Activated T-cell treated with anti-CD3 and anti-CD28 coated beads, Interleukin-2, amount 50 U/mL, for 24 hours (primary cell): Measurements from ENCODE around the gene MBNL1.
A peak's percentile ranks its signal among the peaks of the same experiment; 100 is the strongest.
"Not testable (repeated sequence)": the region's sequence is repeated elsewhere in the genome, so short reads cannot be mapped to it uniquely, and the experiment has no call there.

Experiments
- DNase-seq: peaks from one replicate; pipeline ENCODE4 v3.0.0-alpha.2; 2020
- H3K27ac Mint-ChIP-seq: 2 replicates; pipeline ENCODE4 v1.8.0; 2020; ENCODE audit warnings: mild to moderate bottlenecking, mixed read lengths
- H3K27me3 Mint-ChIP-seq: 2 replicates; pipeline ENCODE4 v1.8.0; 2020; ENCODE audit warnings: mixed read lengths
- H3K36me3 Mint-ChIP-seq: 2 replicates; pipeline ENCODE4 v1.8.0; 2020; ENCODE audit warnings: low read depth, mixed read lengths
- H3K4me1 Mint-ChIP-seq: 2 replicates; pipeline ENCODE4 v1.8.0; 2020; ENCODE audit warnings: low read depth, mixed read lengths
- H3K4me3 Mint-ChIP-seq: 2 replicates; pipeline ENCODE4 v1.8.0; 2020; ENCODE audit warnings: mild to moderate bottlenecking, moderate library complexity, mixed read lengths
- H3K9me3 Mint-ChIP-seq: 2 replicates; pipeline ENCODE4 v1.8.0; 2020; ENCODE audit warnings: mixed read lengths

Gene MBNL1

DNA sequence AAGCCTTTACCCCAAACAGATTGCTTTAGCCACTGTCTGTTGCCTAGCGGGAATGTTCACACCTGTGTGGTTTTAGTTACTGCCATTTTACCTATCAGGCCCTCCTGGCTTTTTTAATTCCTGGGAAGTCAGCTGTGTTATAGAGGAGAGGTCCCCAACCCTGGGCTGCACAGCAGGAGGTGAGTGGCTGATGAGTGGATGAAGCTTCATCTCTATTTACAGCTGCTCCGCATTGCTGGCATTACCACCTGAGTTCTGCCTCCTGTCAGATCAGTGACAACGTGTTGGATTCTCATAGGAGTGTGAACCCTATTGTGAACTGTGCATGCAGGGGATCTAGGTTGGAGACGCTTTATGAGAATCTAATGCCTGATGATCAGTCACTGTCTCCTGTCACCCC lies 127.0 kb downstream of the MBNL1 start:
- Mint-ChIP-seq H3K9me3 (no peaks in the 10 kb centered on the region), H3K4me3 (no peak overlapping the region), H3K4me1 (peaks cover 81% of the 10 kb centered on the region), H3K27me3 (no peaks in the 10 kb centered on the region), H3K36me3 (peaks cover 75% of the 10 kb centered on the region), H3K27ac (peak overlapping the region; percentile 60)
- no peak for DNase-seq

DNA sequence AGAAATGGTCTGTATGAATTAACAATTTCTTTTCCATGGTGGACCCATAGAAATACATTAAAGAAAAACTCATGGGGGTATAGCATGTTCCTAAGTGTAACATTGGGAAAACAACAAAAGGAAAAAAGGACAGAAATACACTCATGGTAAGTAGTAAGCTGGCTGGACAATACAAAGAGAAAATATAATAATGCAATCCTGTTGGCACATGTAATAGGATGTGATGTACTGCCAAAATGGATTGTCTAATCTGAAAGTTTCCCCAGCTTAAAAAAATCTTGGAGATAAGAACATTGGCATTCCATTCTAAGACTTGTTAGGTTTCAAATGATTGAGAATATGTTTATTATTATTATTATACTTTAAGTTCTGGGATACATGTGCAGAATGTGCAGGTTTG lies 128.1 kb downstream of the MBNL1 start:
- H3K4me1 Mint-ChIP-seq: peaks cover 81% of the 10 kb centered on the region
- H3K9me3 Mint-ChIP-seq: no peaks in the 10 kb centered on the region
- H3K27ac Mint-ChIP-seq: peak overlapping the region; percentile 23
- H3K36me3 Mint-ChIP-seq: peaks cover 73% of the 10 kb centered on the region
- H3K4me3 Mint-ChIP-seq: no peak overlapping the region
- no peaks in the 10 kb centered on the region for H3K27me3 Mint-ChIP-seq
- DNase-seq: no peak

DNA sequence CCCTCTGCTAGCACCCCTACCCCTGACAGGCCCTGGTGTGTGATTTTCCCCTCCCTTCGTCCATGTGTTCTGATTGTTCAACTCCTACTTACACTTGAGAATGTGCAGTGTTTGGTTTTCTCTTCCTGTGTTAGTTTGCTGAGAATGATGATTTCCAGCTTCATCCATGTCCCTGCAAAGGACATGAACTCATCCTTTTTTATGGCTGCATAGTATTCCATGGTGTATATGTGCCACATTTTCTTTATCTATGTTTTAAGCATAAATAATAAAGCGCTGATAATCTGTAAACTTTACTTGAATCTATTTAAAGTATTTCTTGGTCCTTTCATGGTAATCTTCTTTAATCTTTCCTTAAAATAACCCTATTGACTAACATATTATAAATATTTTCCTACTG lies 128.6 kb downstream of the MBNL1 start:
- not testable (repeated sequence) for H3K9me3 Mint-ChIP-seq, H3K27me3 Mint-ChIP-seq, DNase-seq, H3K4me3 Mint-ChIP-seq
- Mint-ChIP-seq H3K36me3 (peaks cover 73% of the 10 kb centered on the region), H3K27ac (peak overlapping the region; percentile 30), H3K4me1 (peaks cover 81% of the 10 kb centered on the region)

DNA sequence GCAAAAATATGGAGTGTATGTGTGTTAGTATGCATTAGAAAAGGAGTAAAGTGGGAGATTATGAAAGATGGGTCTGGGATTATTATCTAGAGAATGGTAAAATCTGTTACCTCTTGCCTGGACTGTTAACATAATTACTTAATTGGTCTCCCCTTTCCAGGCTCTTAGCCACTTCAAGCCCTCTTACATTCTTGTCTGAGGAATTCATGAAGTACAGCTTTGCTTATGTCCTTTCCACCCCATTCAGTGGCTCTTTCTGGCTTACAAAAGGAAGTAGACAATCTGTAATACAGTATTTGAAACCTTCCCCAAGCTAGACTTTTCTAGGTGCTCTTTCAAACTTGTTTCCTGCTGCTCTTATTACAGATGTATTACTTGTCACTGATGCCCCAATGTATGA lies 129.8 kb downstream of the MBNL1 start:
- Mint-ChIP-seq H3K4me1 (peaks cover 82% of the 10 kb centered on the region), H3K36me3 (peaks cover 69% of the 10 kb centered on the region), H3K27me3 (no peaks in the 10 kb centered on the region), H3K4me3 (no peak overlapping the region), H3K9me3 (no peaks in the 10 kb centered on the region), H3K27ac (peak overlapping the region; percentile 83)
- no peak for DNase-seq

DNA sequence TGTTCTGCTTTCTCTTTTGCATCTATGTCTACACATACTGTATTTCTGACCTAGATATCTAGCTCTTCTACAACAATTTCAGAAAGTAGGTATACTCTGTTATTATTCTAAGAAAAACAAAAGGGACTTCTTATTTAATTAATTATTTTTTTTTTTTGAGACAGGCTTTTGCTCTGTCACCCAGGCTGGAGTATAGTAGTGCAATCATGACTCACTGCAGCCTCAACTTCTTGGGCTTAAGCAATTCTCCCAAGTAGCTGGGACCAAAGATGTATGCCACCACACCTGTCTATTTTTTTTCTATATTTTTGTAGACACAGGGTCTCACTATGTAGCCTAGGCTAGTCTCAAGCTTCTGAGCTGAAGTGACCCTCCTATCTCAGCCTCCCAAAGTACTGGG lies 130.6 kb downstream of the MBNL1 start:
- Mint-ChIP-seq H3K27me3 (no peaks in the 10 kb centered on the region), H3K9me3 (no peaks in the 10 kb centered on the region), H3K4me3 (no peak overlapping the region), H3K36me3 (peaks cover 67% of the 10 kb centered on the region), H3K4me1 (peaks cover 86% of the 10 kb centered on the region), H3K27ac (peak overlapping the region; percentile 84)
- DNase-seq: no peak

DNA sequence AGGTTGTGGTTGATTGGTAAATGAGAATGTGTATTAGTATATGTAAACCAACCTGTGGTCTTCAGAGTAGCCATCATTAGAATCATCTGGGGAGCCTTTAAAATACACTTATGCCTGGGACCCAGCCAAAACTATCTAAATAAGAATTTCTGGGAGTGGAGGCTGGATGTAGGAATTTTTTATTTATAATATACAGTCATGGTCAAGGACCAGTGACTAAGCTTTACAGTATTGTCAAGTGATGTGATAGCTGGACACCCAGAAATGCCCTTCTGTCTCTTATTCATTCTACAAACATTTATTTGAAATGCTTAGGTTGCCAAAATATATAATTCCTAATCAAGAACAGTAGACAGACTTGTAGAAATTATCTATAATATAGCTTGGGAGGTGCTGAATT lies 132.2 kb downstream of the MBNL1 start:
- H3K27ac Mint-ChIP-seq: peak overlapping the region; percentile 90
- no peak for DNase-seq
- no peaks in the 10 kb centered on the region for H3K27me3 Mint-ChIP-seq
- H3K4me3 Mint-ChIP-seq: no peak overlapping the region
- H3K4me1 Mint-ChIP-seq: peaks cover 87% of the 10 kb centered on the region
- peaks cover 65% of the 10 kb centered on the region for H3K36me3 Mint-ChIP-seq
- no peaks in the 10 kb centered on the region for H3K9me3 Mint-ChIP-seq

DNA sequence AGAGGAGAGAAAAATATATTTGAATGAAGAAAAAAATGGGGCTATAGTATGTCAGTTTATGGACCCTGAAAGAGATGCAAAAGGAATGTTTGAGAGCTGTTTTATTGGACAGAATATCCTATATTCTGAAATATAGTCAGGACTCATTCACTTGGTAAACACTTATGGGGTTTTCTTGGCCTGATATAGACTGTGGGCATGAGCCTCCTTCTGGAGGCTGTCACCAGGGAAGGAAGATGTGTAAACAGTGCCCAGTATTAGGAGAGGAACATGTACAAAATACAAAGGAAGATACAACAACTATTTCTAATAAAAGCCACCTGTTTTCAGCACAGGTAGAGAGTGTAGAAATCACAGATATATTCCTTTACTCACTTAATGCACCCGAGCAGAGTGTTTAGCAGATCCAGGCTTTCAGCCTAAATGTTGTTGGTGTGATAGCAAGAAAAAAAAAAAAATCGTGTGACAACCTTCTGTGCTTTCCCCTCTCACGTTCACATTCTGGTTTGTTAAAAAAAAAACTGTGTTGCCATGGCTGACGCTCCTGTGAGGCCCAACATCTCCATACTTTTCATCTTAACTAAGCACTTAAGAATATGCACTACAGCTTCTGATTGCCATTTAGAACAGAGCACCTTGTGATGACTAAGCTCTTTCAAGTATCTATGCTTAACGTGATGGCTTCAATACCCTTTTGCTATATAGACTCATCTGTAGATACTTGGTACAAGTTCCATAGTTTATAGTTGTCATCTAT lies 134.1 kb downstream of the MBNL1 start:
- Mint-ChIP-seq H3K4me1 (peaks cover 89% of the 10 kb centered on the region), H3K27ac (peak overlapping the region; percentile 90), H3K36me3 (peaks cover 67% of the 10 kb centered on the region), H3K4me3 (peak overlapping the region; percentile 5), H3K27me3 (no peaks in the 10 kb centered on the region), H3K9me3 (no peaks in the 10 kb centered on the region)
- no peak for DNase-seq

DNA sequence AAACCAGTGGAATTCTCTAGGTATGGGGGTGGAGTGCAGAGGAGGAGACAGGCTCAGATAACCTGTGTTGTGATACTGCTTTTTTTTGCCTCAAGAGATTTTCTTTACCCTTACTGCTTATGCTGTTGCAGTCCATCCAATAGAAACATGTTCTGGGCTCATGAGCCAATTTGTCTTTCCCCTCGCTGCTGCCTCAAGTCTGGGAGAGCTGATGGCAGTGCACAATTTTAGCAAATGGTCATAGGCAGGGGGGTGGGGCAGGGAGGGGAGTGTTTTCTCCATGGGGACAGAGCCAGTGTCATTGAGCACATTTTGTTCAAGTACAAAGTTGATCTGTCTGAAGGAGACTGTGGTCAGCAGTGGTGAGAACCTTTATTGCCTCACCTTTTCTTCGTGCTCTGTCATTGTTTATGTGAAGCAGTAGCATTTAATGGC lies 134.9 kb downstream of the MBNL1 start:
- Mint-ChIP-seq H3K27ac (peak overlapping the region; percentile 90), H3K27me3 (no peaks in the 10 kb centered on the region), H3K4me1 (peaks cover 87% of the 10 kb centered on the region), H3K36me3 (peaks cover 68% of the 10 kb centered on the region), H3K9me3 (no peaks in the 10 kb centered on the region), H3K4me3 (no peak overlapping the region)
- DNase-seq: no peak

DNA sequence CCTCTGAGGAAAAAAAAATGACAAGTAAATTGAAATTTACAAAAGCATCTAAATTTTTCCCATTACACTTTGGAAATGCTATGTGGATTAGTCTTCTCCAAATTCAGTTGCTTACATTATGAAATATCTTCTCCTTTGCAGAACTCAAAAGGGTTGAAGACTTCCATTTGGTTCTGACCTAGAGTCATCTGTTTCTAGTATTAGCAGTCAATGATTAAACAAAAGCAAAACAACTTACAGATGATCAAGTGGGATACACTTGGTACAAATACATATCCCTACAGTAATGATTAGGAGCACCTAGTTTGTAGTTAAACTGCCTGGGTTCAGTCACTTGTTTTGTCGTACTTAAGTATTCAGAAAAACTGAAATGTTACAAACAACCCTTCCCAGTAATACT lies 136.2 kb downstream of the MBNL1 start:
- Mint-ChIP-seq H3K36me3 (peaks cover 60% of the 10 kb centered on the region), H3K4me3 (no peak overlapping the region), H3K27me3 (no peaks in the 10 kb centered on the region), H3K27ac (peak overlapping the region; percentile 86), H3K4me1 (peaks cover 79% of the 10 kb centered on the region), H3K9me3 (no peaks in the 10 kb centered on the region)
- DNase-seq: no peak

DNA sequence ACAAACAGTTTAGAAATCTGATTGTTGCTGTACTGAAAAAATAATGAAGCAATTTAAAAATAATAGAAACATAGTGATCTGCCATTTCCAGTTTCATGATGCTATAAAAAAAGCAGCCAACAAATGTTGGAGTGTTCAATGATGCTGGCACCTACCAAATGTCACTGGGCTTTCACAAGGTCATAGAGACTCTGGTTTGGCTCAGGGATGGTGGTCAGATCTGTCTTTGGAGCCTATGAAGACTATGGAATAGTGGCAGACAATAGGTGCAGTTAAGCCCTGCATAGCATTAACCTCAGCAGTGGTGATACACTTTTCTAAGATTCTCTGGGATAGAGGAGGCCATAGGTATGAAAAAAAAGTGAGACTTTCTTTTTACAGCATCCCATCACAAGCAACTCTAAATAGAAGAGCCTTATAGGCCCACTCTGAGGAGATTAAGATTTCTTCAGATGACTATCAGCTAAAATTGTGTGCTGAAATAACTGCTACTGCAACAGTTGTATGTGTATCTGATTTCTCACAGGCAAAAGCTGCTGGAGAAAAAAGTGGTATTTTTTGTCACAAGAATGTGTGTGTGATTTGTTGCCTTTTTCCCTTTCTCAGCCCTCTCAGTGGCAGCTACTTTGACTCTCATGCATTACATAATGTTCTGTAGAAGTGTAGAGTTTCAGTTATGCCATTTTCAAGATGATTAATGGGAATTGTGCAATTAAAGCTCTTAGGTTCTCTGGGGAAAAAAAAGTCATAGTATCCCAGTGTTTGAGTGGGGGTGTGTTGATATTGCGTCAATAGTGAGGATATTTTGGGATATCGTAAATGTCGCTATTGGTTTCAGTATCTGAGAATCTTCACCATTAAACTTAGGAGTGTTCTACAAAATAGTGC lies 137.4 kb downstream of the MBNL1 start:
- Mint-ChIP-seq H3K27me3 (no peaks in the 10 kb centered on the region), H3K9me3 (no peaks in the 10 kb centered on the region), H3K4me1 (peaks cover 77% of the 10 kb centered on the region), H3K27ac (peak overlapping the region; percentile 86), H3K4me3 (no peak overlapping the region), H3K36me3 (peaks cover 58% of the 10 kb centered on the region)
- no peak for DNase-seq

DNA sequence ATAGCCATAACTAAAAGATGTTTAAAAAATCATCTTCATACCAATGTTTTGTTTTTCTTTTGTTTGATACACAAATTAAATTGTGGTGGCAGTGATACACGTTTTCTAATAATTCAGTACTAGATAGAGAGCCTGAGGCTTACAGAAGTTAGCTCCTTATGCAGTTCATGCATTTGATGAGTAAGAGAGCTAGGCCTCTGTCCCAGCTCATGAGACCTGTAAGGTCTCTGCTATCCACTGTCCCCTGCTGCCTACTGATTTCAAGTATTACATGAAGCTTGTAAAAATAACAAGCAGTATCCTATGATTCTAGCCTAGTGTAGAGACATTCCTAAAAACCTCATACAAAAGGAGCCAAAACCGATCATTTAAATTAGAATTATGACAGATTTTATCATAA lies 144.5 kb downstream of the MBNL1 start:
- DNase-seq: no peak
- peaks cover 69% of the 10 kb centered on the region for H3K4me1 Mint-ChIP-seq
- peaks cover 9% of the 10 kb centered on the region for H3K9me3 Mint-ChIP-seq
- peak overlapping the region; percentile 77 for H3K27ac Mint-ChIP-seq
- H3K4me3 Mint-ChIP-seq: no peak overlapping the region
- H3K27me3 Mint-ChIP-seq: no peaks in the 10 kb centered on the region
- H3K36me3 Mint-ChIP-seq: peaks cover 68% of the 10 kb centered on the region

DNA sequence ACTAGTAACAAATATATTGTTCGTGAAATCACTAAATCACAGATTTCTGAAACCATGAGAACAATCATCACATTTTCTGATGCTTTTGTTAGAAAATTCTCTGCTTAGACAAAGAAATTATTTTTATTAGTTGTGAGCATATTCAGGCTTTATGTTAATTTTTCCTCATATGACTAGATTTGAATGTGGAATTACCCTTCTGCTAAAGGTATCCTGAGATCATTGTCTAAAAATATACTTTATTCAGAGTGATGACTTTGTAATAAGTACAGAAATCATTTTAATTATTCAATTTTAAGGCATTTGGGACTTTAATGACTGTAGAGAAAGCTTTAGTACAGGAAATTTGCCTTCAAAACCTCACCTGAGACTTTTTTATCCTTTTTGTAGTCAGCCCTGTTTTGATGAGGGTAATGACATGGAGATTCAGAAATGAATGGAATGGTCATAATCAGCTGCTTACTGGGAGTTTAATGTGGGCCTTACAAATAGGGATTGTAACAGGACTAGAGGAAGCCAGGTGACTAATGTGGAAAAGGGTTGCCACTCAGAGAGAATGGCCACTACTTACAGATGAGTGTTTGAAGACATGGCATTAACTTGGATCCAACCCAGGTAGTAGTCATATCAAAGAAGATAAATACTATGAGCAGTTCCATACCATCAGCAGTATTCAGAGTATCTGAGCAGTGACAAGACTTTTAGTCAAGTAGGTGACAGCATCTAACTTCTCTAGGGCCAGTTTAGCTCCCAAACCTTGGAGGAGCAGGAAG lies 148.3 kb downstream of the MBNL1 start:
- H3K9me3 Mint-ChIP-seq: peaks cover 13% of the 10 kb centered on the region
- peak overlapping the region; percentile 67 for H3K27ac Mint-ChIP-seq
- peaks cover 93% of the 10 kb centered on the region for H3K36me3 Mint-ChIP-seq
- no peak overlapping the region for H3K4me3 Mint-ChIP-seq
- peaks cover 74% of the 10 kb centered on the region for H3K4me1 Mint-ChIP-seq
- no peak for DNase-seq
- no peaks in the 10 kb centered on the region for H3K27me3 Mint-ChIP-seq

DNA sequence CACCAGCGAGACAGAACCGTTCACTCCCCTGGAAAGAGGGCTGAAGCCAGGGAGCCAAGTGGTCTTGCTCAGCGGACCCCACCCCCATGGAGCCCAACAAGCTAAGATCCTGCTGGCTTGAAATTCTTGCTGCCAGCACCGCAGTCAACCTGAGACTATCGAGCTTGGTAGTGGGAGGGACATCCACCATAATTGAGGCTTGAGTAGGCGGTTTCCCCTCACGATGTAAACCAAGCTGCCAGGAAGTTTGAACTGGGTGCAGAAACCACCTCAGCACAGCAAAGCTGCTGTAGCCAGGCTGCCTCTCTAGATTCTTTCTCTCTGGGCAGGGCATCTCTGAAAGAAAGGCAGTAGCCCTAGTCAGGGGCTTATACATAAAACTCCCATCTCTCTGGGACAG lies 151.0 kb downstream of the MBNL1 start:
- Mint-ChIP-seq H3K27ac (peak overlapping the region; percentile 74), H3K27me3 (no peaks in the 10 kb centered on the region), H3K36me3 (peaks cover 99% of the 10 kb centered on the region), H3K9me3 (peaks cover 24% of the 10 kb centered on the region), H3K4me3 (no peak overlapping the region), H3K4me1 (peaks cover 83% of the 10 kb centered on the region)
- DNase-seq: no peak

DNA sequence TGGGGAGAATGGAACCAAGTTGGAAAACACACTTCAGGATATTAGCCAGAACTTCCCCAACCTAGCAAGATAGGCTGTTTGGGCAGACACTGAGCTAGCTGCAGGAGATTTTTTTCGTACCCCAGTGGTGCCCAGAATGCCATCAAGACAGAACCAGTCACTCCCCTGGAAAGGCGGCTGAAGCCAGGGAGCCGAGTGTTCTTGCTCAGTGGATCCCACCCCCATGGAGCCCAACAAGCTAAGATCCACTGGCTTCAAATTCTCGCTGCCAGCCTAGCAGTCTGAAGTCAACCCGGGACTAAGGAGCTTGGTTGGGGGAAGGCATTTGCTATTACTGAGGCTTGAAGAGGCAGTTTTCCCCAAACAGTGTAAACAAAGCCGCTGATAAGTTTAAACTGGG lies 152.4 kb downstream of the MBNL1 start:
- H3K27ac Mint-ChIP-seq: peak overlapping the region; percentile 74
- H3K4me3 Mint-ChIP-seq: no peak overlapping the region
- peaks cover 23% of the 10 kb centered on the region for H3K9me3 Mint-ChIP-seq
- peaks cover 85% of the 10 kb centered on the region for H3K4me1 Mint-ChIP-seq
- DNase-seq: no peak
- no peaks in the 10 kb centered on the region for H3K27me3 Mint-ChIP-seq
- H3K36me3 Mint-ChIP-seq: peaks cover 97% of the 10 kb centered on the region
